22Rv1 (cell line): ENCODE measurements around the gene ZNF564.

ENCODE experiments used
- ZFX ChIP-seq: fragments of 450-650 bp; IDR thresholded peaks from 2 replicates; pipeline ENCODE4 v1.6.1; 2017; ENCODE audit warnings: antibody characterized with exemption, borderline replicate concordance
- TF ChIP-seq, protein P1 (sequence below): fragments of 450-650 bp; IDR thresholded peaks from 2 replicates; pipeline ENCODE4 v1.5.1; 2017; ENCODE audit warnings: mild to moderate bottlenecking

DNA sequence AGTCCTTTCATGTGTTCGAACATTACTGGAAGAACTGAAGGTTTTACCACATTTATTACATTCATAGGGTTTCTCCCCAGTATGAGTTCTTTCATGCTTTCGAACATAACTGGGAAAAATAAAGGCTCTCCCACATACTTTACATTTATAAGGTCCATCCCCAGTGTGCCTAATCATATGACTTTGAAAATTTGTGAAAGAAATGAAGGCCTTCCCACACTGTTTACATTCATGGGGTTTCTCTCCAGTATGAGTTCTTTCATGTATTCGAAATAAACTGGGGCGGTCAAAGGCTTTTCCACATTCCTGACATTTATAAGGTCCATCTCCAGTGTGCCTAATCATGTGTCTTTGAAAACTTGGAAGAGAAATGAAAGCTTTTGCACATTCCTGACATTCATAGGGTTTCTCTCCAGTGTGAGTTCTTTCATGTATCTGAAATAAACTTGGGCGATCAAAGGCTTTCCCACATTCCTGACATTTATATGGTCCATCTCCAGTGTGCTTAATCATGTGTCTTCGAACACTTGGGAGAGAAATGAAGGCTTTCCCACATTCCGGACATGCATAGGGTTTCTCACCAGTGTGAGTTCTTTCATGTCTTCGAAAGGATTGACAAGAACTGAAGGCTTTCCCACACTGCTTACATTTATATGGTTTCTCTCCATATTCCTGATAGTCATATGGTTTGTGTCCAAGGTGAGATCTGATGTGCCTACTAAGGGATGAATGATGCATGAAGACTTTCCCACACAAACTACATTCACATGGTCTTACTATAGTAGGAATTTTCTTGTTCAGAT, 24.0 kb downstream of the ZNF564 start:
- TF ChIP-seq, protein P1, sequence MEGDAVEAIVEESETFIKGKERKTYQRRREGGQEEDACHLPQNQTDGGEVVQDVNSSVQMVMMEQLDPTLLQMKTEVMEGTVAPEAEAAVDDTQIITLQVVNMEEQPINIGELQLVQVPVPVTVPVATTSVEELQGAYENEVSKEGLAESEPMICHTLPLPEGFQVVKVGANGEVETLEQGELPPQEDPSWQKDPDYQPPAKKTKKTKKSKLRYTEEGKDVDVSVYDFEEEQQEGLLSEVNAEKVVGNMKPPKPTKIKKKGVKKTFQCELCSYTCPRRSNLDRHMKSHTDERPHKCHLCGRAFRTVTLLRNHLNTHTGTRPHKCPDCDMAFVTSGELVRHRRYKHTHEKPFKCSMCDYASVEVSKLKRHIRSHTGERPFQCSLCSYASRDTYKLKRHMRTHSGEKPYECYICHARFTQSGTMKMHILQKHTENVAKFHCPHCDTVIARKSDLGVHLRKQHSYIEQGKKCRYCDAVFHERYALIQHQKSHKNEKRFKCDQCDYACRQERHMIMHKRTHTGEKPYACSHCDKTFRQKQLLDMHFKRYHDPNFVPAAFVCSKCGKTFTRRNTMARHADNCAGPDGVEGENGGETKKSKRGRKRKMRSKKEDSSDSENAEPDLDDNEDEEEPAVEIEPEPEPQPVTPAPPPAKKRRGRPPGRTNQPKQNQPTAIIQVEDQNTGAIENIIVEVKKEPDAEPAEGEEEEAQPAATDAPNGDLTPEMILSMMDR, result no peak
- no peak for TF ChIP-seq ZFX
